ENCODE measurements around the gene MDH2. TPM values are rescaled to one million over a fixed set of nuclear protein-coding genes. Genes with fewer than 3 reads are reported as not detected.
"Not testable (repeated sequence)": the region's sequence is repeated elsewhere in the genome, so short reads cannot be mapped to it uniquely, and the experiment has no call there.

MDH2 gene
- total RNA-seq, 1 donor = 28.2 TPM

DNA sequence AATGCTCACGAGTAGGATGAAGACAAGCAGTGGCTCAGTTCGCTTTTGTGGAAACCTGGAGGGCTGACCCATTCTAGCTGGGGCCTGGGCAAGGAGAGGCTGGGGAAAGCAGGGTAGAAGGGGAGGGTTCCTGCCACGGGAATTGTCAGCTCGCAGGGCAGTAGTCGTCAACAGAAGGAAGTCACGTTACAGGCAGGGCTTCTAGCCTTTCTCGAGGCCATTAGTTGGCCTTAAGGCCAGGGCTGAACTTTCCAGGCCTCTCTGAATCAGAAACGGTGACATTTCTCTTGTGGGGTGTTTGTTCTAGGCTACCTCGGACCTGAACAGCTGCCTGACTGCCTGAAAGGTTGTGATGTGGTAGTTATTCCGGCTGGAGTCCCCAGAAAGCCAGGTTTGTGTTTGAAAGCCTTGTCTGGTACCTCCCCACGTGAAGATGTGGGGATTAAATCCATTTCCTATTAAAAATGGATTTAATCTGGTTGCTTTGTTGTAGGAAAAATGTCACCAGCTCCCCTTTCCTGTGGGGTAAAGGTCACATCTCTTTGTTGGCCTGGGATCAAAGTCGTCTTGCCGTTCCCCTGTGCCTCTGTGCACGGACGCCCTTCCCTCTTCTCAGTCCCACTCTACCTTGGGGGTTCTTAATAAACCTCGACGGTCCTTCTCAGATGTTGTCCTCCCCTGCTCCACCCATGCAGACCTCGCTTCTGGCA lies 9.4 kb downstream of the MDH2 start:
- H3K9me3 ChIP-seq (ENCODE audit: low read depth, low read length) = no peaks in the 10 kb centered on the region
- H3K27me3 ChIP-seq (ENCODE audit: insufficient read depth, low read length) = no peaks in the 10 kb centered on the region
- peaks cover 9% of the 10 kb centered on the region for H3K4me1 ChIP-seq (ENCODE audit: insufficient read depth, low read length)
- no peak overlapping the region for H3K4me3 ChIP-seq (ENCODE audit: low read length)

DNA sequence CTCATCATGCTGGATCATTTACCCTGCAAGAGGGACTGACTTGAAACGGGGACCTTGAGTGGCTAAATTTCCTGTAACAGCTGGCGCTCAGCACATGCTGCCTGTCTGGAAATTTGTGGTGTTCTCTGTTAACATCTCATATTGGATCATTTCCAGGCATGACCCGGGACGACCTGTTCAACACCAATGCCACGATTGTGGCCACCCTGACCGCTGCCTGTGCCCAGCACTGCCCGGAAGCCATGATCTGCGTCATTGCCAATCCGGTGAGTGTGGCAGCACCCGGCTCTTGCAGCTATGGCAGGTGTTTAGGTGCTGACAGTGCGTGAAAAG lies 9.9 kb downstream of the MDH2 start:
- no peak overlapping the region for H3K4me3 ChIP-seq (ENCODE audit: low read length)
- no peaks in the 10 kb centered on the region for H3K27me3 ChIP-seq (ENCODE audit: insufficient read depth, low read length)
- H3K9me3 ChIP-seq (ENCODE audit: low read depth, low read length) = no peaks in the 10 kb centered on the region
- H3K4me1 ChIP-seq (ENCODE audit: insufficient read depth, low read length) = peaks cover 9% of the 10 kb centered on the region

DNA sequence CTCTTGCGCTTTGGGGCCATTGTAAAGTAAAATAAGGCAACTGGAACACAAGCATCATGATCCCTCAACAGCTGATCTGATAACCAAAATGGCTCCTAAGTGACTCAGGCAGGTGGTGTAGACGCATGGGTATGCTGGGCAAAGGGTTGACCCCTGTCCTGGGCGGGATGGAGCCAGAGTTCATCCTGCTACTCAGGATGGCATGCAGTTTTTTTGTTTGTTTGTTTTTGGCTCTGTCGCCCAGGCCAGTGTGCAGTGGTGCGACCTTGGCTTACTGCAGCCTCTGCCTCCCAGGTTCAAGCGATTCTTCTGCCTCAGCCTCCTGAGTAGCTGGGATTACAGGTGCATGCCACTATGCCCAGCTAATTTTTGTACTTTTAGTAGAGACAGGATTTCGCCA lies 10.8 kb downstream of the MDH2 start:
- not testable (repeated sequence) for H3K27me3 ChIP-seq (ENCODE audit: insufficient read depth, low read length); H3K9me3 ChIP-seq (ENCODE audit: low read depth, low read length); H3K4me1 ChIP-seq (ENCODE audit: insufficient read depth, low read length); H3K4me3 ChIP-seq (ENCODE audit: low read length)

DNA sequence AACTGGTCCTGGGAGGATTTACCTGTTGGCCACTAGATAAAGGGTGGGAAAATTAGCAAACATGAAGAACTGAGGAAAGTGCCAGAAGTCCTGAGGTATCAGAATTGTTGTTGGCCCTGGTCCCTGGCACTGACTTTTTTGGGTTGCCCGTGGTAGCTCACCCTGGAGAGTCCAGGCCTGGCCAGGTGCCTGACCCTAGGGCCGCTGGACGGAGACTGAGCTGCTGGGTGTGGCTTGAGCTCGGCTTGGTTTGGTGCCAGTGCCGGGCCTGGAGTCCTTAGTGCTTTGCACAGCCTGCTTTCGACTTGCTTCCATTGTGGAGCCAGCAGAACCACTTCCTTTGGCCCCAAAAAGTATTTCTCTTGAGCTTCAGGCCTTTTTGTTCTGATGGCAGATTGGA lies 12.9 kb downstream of the MDH2 start:
- H3K27me3 ChIP-seq (ENCODE audit: insufficient read depth, low read length) = no peaks in the 10 kb centered on the region
- no peaks in the 10 kb centered on the region for H3K4me1 ChIP-seq (ENCODE audit: insufficient read depth, low read length)
- H3K4me3 ChIP-seq (ENCODE audit: low read length) = no peak overlapping the region
- no peaks in the 10 kb centered on the region for H3K9me3 ChIP-seq (ENCODE audit: low read depth, low read length)

DNA sequence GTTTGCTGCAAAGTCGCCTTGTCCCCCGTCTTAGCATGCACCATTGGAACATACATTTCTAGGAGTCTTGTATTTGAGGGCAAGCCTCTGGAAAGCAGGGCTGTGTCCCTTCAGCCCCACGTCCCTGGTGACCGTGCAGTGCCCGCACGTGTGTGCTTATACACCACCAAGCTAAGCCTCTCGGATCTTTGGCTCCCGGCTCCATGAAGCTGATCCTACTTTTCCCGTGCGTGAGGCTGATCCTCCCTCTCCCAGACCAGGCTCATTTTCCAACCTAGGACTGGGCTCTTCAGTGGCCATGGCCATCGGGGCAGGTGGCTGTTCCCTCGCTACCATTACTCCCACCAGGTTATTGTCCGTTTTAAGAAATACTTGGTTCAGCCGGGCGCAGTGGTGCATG lies 14.3 kb downstream of the MDH2 start:
- Histone ChIP-seq H3K4me3 (ENCODE audit: low read length) (no peak overlapping the region), H3K27me3 (ENCODE audit: insufficient read depth, low read length) (no peaks in the 10 kb centered on the region), H3K4me1 (ENCODE audit: insufficient read depth, low read length) (no peaks in the 10 kb centered on the region), H3K9me3 (ENCODE audit: low read depth, low read length) (no peaks in the 10 kb centered on the region)

DNA sequence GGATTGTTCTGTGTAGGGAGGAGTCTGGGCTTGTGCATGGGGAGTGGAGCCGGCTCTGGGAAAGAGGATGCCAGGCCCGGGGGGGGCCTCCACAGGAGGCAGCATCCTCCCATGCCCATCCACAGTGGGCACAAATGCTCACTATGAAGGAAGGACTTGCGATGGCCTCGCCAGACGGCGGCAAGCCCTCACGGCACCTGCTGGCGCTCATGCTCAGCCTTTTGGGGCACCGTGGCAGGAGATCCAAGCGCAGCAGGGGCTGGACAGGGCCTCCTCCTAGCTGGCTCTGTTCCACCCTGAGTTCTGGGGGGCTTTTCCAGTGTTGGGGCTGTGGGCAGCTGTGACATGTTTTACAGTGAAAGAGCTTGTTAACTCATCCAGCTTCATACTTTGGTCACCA lies 15.2 kb downstream of the MDH2 start:
- H3K27me3 ChIP-seq (ENCODE audit: insufficient read depth, low read length) = no peaks in the 10 kb centered on the region
- no peaks in the 10 kb centered on the region for H3K9me3 ChIP-seq (ENCODE audit: low read depth, low read length)
- no peaks in the 10 kb centered on the region for H3K4me1 ChIP-seq (ENCODE audit: insufficient read depth, low read length)
- no peak overlapping the region for H3K4me3 ChIP-seq (ENCODE audit: low read length)

DNA sequence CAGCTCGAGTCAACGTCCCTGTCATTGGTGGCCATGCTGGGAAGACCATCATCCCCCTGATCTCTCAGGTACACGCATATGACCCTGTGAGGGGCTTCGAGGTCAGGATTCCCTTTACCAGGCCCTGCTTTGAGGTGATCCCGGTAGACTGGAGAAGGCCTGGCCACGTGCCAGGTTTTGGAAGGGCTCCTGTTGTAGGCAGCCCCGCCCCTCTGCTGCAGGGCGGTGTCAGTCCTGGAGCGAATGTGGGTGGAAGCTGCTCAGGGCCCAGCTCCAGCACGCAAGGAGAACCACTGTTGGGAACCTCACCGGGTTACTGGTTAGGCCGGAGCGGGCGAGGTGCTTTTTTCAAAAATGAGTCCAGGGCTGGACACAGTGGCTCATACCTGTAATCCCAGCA lies 15.6 kb downstream of the MDH2 start:
- no peak overlapping the region for H3K4me3 ChIP-seq (ENCODE audit: low read length)
- H3K4me1 ChIP-seq (ENCODE audit: insufficient read depth, low read length) = no peaks in the 10 kb centered on the region
- H3K9me3 ChIP-seq (ENCODE audit: low read depth, low read length) = no peaks in the 10 kb centered on the region
- H3K27me3 ChIP-seq (ENCODE audit: insufficient read depth, low read length) = no peaks in the 10 kb centered on the region

DNA sequence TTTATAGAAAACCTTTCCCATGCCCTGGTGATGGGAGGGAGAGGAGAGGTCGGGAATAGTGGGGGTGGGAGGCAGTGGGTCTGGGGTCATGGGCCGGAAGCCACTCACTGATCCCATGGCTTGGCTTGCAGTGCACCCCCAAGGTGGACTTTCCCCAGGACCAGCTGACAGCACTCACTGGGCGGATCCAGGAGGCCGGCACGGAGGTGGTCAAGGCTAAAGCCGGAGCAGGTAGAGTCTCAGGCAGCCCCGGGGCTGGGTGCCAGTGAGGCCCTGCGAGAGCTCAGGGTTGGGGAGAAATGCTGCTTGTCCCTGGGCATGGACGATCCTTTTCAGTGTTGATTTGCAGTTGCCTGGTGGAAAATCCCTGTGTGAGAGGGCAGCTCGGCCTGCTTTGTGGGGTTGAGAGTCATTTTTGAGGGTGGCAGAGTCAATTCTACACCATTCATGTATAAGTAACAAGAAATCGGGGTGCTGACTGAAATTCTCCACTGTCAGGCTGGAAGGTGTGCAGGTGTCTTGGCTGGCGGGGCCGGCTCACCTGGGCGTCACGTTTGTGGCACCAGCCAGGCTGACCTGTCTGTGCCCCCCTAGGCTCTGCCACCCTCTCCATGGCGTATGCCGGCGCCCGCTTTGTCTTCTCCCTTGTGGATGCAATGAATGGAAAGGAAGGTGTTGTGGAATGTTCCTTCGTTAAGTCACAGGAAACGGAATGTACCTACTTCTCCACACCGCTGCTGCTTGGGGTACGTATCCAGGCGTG lies 16.5 kb downstream of the MDH2 start:
- Histone ChIP-seq H3K4me1 (ENCODE audit: insufficient read depth, low read length) (no peaks in the 10 kb centered on the region), H3K9me3 (ENCODE audit: low read depth, low read length) (no peaks in the 10 kb centered on the region), H3K27me3 (ENCODE audit: insufficient read depth, low read length) (no peaks in the 10 kb centered on the region), H3K4me3 (ENCODE audit: low read length) (no peak overlapping the region)

DNA sequence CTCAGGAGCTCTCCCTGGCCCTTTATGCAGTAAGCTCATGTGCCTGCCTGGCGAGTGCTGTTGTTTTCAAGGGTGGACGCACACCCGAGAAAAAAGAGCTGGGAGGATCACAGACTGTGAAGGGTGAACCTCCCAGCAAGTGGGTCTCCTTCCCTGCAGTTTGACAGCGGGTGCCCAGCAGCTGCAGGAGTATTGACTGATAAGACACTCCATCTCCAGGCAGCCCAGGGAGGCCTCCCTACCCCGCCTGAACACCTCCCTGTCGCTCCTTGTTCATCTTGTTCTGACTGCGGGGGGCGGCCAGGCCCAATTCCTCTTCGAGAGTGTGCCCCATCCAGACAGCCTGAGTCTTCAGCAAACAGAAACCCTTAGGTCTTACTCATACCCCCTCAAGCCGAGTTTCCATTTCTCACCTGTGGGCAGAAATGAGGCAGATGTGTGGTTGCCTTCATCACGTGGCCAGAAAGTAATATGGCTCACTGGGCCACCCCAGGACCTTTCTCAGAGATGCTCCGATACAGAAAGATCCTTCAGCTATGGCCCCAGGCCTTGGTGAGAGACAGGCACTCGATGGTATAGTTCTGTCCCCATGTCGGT lies 17.2 kb downstream of the MDH2 start:
- Histone ChIP-seq H3K4me3 (ENCODE audit: low read length) (no peak overlapping the region), H3K27me3 (ENCODE audit: insufficient read depth, low read length) (no peaks in the 10 kb centered on the region), H3K9me3 (ENCODE audit: low read depth, low read length) (no peaks in the 10 kb centered on the region), H3K4me1 (ENCODE audit: insufficient read depth, low read length) (no peaks in the 10 kb centered on the region)

DNA sequence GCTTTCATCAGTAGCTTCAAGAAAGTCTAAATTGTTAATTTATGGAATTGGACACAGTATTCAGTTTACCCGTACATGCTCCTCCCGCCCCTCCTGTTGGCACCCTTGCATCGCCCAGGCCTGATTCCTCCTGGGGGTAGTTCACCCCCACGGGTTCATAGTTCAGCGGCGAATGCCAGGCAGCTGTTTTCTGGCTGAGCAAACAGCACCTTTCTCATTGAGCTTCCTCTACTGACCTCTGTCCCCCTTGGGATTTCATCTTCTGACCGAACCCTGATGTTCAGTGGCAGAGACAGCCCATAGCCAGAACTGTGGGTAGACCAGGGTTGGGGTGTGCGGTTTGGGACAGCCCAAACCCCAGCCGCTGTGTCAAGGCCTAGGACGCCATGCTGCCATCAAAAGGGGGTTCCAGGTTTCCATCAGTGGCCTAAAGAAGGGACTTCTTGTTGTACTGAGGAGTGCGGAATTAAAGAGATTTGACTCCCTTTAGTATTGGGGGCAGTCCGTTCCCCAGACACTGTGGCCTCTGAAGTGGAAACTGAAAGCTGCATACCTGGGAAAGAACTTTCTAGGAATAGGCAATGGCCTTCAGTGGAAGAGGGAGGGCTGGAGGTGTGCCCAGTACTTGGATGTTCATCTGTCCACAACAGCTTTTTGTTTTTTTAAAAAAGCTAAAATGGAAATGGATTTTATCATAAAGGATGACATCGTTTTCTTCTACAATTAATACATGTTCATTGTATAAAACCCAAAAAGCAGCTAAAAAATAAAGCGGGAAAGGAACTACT lies 19.0 kb downstream of the MDH2 start:
- H3K27me3 ChIP-seq (ENCODE audit: insufficient read depth, low read length) = no peaks in the 10 kb centered on the region

DNA sequence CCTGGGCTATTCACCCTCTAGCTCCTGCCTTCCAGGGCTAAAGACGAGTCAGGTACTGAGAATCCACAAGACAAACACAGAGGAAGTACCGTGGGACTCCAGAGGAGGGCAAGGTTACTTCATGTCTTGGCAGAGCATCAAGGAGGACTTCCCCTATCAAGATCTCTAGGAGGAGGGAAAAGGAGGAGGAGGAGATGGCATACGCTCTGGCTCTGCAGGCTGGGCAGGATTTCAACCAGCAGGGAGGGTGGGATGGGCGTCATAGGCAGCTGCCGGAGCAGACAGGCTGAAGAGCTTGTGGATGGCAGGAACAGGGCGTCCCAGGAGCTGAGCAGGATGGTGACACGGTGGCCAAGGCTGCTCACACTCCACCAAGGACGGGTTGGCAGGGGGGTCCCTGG lies 21.3 kb downstream of the MDH2 start:
- Histone ChIP-seq H3K27me3 (ENCODE audit: insufficient read depth, low read length) (no peaks in the 10 kb centered on the region), H3K4me1 (ENCODE audit: insufficient read depth, low read length) (no peaks in the 10 kb centered on the region), H3K4me3 (ENCODE audit: low read length) (no peak overlapping the region), H3K9me3 (ENCODE audit: low read depth, low read length) (no peaks in the 10 kb centered on the region)

More for the DNA sequence above, 19.0 kb downstream of the MDH2 start:
- no peaks in the 10 kb centered on the region for H3K9me3 ChIP-seq (ENCODE audit: low read depth, low read length)
- no peak overlapping the region for H3K4me3 ChIP-seq (ENCODE audit: low read length)
- H3K4me1 ChIP-seq (ENCODE audit: insufficient read depth, low read length) = no peaks in the 10 kb centered on the region

DNA sequence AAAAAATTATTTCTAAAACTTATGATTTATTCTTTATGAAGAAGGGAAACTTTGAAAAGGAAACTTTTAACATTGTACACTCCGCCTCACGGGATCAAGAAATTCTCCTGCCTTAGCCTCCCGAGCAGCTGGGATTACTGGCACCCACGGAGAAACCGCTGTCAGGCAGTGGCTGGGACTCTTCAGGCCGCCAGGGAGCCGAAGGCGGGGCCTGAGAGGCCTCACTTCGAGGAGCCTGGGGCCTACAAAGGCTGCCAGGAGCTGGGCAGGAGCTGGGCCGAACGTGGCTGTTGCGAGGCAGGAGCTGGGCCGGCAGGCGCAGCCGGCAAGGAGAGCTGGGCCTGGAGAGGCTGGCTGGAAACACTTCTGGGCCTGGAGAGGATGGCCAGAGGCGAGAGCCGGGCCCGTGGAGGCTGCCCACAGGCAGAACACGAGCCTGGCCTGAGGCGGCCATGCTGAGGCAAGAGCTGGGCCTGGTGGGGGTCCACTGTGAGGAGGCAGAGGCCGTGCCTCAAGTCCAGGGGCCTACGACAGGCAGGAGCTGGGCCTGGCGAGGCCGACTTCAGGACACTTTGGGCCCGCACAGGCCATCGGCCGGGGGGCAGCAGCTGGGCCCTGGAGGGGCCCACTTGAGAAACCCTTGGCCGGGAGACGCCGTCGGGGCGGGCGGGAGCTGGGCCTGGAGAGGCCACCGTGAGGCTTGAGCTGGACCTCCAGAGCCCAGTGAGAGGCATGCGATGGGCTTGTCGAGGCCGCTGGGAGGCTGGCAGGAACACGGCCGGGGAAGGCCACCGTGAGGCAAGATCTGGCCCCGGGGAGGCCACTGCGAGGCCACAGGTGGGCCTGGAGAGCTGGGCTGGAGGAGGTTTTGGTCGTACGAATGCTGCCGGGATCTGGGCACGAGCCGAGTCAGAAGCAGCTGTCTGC lies 23.7 kb downstream of the MDH2 start:
- no peaks in the 10 kb centered on the region for H3K4me1 ChIP-seq (ENCODE audit: insufficient read depth, low read length)
- H3K9me3 ChIP-seq (ENCODE audit: low read depth, low read length) = no peaks in the 10 kb centered on the region
- H3K27me3 ChIP-seq (ENCODE audit: insufficient read depth, low read length) = no peaks in the 10 kb centered on the region
- H3K4me3 ChIP-seq (ENCODE audit: low read length) = no peak overlapping the region

DNA sequence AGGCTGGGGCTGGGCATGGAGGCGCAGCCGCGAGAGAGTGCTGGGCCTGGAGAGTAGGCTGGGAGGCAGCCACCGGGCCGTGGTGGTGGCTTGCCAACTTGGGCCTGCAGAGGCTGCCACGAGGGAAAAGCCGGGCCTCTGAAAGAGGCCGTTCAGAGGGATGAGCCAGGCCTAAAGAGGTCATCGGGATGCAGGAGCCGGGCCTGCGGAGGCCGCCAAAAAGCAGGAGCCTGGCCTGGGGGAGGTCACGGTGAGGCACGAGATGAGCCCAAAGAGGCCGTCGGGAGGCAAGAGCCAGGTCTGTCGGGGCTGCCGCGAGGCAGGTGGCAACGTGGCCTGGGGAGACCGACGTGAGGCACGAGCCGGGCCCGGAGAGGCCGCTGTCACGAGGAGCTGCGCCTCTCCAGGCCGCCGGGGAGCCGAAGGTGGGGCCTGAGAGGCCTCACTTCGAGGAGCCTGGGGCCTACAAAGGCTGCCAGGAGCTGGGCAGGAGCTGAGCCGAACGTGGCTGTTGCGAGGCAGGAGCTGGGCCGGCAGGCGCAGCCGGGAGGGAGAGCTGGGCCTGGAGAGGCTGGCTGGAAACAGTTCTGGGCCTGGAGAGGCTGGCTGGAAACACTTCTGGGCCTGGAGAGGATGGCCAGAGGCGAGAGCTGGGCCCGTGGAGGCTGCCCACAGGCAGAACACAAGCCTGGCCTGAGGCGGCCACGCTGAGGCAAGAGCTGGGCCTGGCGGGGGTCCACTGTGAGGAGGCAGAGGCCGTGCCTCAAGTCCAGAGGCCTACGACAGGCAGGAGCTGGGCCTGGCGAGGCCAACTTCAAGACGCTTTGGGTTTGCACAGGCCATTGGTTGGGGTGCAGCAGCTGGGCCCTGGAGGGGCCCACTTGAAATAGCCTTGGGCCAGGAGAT lies 24.6 kb downstream of the MDH2 start:
- Histone ChIP-seq H3K4me3 (ENCODE audit: low read length) (no peak overlapping the region), H3K27me3 (ENCODE audit: insufficient read depth, low read length) (no peaks in the 10 kb centered on the region), H3K4me1 (ENCODE audit: insufficient read depth, low read length) (no peaks in the 10 kb centered on the region), H3K9me3 (ENCODE audit: low read depth, low read length) (no peaks in the 10 kb centered on the region)

All from mononuclear cell (primary cell).